Bronchial epithelial cell (primary cell): ENCODE measurements around the gene XKR7. TPM values are rescaled to one million over a fixed set of nuclear protein-coding genes. Genes with fewer than 3 reads are reported as not detected.

ENCODE experiments used
- DNase-seq: peaks from one replicate; pipeline ENCODE4 v3.0.0-alpha.2; 2010; ENCODE audit warnings: low read depth
- FAIRE-seq: peaks from 2 replicates; lab custom pipeline; 2011; peaks lifted over from hg19 to GRCh38; lab: Jason Lieb, UNC
- H3K27me3 ChIP-seq: 2 replicates; pipeline ENCODE4 v1.5.1; 2011; ENCODE audit warnings: low read length; ENCODE audit not compliant: control insufficient read depth, insufficient read depth
- H3K36me3 ChIP-seq: 2 replicates; pipeline ENCODE4 v1.5.1; 2011; ENCODE audit warnings: low read length; ENCODE audit not compliant: control insufficient read depth, insufficient read depth
- H3K4me3 ChIP-seq: 2 replicates; pipeline ENCODE4 v1.5.1; 2011; ENCODE audit warnings: mild to moderate bottlenecking, low read depth, low read length, control low read depth
- total RNA-seq: library from RNA; depleted of rRNA; stranded (reverse); fragments of >200 nt; gene quantifications from 2 replicates; pipeline ENCODE4 v1.2.1, GENCODE V29; 2014
- TF ChIP-seq, protein P1 (sequence below): IDR thresholded peaks from 2 replicates; pipeline ENCODE4 v1.5.1; 2011; ENCODE audit warnings: mild to moderate bottlenecking, moderate library complexity, low read length, control low read depth, inconsistent platforms; ENCODE audit not compliant: insufficient read depth, severe bottlenecking

XKR7 gene
- total RNA-seq, 1 donor from 2014 or later: not detected

DNA sequence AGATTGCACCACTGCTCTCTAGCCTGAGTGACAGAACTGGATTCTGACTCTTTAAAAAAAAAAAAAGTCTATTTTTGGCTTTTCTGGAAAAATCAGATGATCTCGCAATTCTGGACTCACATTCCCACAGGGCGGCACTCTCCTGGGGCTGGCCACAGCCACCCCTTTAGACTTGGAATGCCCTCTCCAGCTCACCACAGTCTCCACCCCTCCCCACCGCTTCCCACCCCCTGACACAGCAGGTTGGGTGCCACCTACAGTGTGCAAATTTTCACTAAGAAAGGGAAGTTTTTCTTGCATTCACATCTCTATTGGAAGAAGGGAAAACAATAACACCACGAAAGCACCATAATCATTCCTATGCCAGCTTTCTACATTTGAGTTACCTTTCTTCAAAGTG, 31.5 kb upstream of the XKR7 start:
- H3K36me3 ChIP-seq: no peaks in the 10 kb centered on the region
- FAIRE-seq (no peak), DNase-seq (no peak)
- H3K27me3 ChIP-seq: no peaks in the 10 kb centered on the region
- TF ChIP-seq, protein P1, sequence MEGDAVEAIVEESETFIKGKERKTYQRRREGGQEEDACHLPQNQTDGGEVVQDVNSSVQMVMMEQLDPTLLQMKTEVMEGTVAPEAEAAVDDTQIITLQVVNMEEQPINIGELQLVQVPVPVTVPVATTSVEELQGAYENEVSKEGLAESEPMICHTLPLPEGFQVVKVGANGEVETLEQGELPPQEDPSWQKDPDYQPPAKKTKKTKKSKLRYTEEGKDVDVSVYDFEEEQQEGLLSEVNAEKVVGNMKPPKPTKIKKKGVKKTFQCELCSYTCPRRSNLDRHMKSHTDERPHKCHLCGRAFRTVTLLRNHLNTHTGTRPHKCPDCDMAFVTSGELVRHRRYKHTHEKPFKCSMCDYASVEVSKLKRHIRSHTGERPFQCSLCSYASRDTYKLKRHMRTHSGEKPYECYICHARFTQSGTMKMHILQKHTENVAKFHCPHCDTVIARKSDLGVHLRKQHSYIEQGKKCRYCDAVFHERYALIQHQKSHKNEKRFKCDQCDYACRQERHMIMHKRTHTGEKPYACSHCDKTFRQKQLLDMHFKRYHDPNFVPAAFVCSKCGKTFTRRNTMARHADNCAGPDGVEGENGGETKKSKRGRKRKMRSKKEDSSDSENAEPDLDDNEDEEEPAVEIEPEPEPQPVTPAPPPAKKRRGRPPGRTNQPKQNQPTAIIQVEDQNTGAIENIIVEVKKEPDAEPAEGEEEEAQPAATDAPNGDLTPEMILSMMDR: no peak
- H3K4me3 ChIP-seq: no peak overlapping the region

DNA sequence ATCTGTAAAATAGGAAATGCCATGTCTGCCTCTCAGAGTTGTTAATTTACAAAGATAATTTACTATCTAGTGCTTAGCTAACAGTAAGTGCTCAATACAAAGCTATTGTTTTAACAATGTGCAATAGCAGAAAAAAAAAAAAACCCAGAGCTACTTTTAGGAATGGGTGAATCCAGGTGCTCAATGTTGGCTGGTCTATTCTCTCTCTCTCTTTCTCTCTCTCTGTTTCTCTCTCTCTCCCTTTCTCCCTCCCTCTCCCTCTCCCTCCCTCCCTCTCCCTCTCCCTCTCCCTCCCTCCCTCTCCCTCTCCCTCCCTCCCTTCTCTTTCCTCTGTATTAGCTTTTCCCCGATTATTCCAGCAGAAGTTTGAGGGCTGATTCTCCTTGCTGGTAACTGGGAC, 30.1 kb upstream of the XKR7 start:
- no peaks in the 10 kb centered on the region for H3K27me3 ChIP-seq
- FAIRE-seq: no peak

DNA sequence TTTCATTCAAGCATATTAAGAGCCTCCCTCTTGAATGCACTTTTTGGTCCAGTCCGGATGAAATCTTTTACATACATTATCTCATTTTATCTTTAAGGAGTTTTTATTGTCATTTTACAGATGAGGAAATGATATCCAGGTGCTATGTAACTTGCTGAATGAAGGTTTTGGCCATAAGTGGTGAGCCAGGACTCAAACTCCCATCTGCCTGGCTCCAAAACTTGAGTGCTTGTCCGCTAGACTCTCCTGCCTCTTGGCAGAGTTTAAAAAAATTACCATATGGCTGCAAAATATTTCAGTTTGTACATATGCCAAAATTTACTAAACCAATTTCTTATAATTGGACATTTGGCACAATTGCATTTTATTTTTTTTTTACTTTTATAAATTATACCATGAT, 28.3 kb upstream of the XKR7 start:
- Histone ChIP-seq H3K36me3 (no peaks in the 10 kb centered on the region), H3K4me3 (no peak overlapping the region), H3K27me3 (no peaks in the 10 kb centered on the region)
- TF ChIP-seq, protein P1: no peak
- no peak for DNase-seq
- no peak for FAIRE-seq

More for the DNA sequence above, 30.1 kb upstream of the XKR7 start:
- DNase-seq: no peak
- TF ChIP-seq, protein P1: no peak
- Histone ChIP-seq H3K4me3 (no peak overlapping the region), H3K36me3 (no peaks in the 10 kb centered on the region)

DNA sequence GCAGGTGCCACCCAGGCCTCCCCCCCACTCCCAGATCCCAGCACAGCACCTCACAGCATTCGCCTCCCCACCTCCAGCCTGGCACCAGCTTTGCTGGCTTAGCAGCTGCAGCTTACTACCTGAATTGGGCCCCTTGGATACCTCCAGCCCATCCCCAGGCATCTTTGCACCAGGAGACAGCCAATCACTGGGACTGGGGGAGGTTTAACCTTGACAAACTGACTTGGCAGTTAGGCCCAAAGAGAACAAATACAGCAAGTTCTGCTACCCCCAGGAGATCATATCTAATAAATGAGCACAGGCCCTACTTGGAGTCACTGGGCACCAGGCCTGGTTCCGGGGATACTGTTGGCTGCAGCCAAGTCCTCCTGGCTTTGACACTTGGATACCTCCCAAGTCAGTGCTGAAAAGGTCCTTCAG, 24.9 kb upstream of the XKR7 start:
- Histone ChIP-seq H3K36me3 (peaks cover 9% of the 10 kb centered on the region), H3K4me3 (no peak overlapping the region), H3K27me3 (no peaks in the 10 kb centered on the region)
- no peak for FAIRE-seq
- DNase-seq: no peak
- TF ChIP-seq, protein P1: no peak

DNA sequence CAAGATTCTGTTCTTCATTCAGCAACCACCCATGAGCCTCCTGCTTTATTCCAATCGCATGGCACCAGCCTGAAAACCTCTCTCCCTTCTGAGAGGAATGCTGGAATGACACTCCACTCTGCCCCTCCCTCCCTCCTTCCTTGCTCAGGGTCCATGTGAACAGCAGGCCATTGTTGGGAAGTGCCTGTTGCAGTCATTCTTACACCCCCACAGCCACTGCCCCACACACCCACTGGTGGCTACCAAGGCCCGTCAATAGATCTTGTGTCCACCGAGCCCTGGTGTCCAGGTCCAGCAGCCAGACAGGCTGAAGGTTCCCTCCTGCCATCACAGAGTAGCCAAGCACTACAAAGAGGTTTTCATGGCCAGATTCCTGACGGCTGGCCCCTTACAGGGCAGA, 22.6 kb upstream of the XKR7 start:
- TF ChIP-seq, protein P1: no peak
- Histone ChIP-seq H3K36me3 (peaks cover 16% of the 10 kb centered on the region), H3K27me3 (no peaks in the 10 kb centered on the region), H3K4me3 (no peak overlapping the region)
- DNase-seq: no peak
- FAIRE-seq: no peak

DNA sequence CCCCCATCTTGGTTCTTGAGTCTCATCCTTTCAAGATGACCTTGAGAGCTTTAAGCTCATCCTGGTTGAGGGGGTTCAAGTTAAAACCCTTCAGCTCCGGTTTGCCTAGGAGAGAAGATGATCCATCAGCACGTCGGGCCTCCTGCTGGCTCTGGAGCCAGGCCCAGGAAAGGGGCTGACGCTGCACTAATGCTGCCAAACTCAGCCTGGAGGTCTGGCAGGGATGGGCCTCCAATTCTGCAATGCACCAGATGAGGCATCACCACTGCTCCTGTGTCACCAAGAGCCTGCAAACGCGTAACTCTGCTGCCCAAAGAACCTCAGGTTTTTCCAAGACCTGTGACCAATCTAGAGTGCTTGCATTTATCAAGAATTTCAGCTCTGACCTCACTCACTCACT, 22.2 kb upstream of the XKR7 start:
- FAIRE-seq: no peak
- Histone ChIP-seq H3K36me3 (peaks cover 16% of the 10 kb centered on the region), H3K27me3 (no peaks in the 10 kb centered on the region), H3K4me3 (no peak overlapping the region)
- TF ChIP-seq, protein P1: no peak
- DNase-seq: no peak
